Heart right ventricle (tissue), 16 donors: Measurements from ENCODE around the gene CCDC18. TPM values are rescaled to one million over a fixed set of nuclear protein-coding genes. Genes with fewer than 3 reads are reported as not detected.

Experiments used
- ATAC-seq, 8 donors: fragments of 200-7000 bp; cut with Tn5 transposase; one replicate each; pipeline ENCODE4 v1.9.1; 2020; ENCODE audit warnings: mild to moderate bottlenecking in 8 of 8, moderate library complexity in 8 of 8, moderate number of reproducible peaks in 1 of 8
- DNase-seq, 2 donors: peaks; one replicate each; pipeline ENCODE4 v3.0.0-alpha.2; 2020
- H3K27ac ChIP-seq, 10 donors: fragments of 200-600 bp; sonication (generic) in 2 of 10; one replicate each; pipeline versions ENCODE4 v1.5.0 to v1.8.0; 2020 to 2022; ENCODE audit warnings: mild to moderate bottlenecking in 3 of 10
- H3K27me3 ChIP-seq, 7 donors: fragments of 200-600 bp; one replicate each; pipeline ENCODE4 v1.8.0; 2021 to 2022; ENCODE audit warnings: mild to moderate bottlenecking in 2 of 7
- H3K36me3 ChIP-seq, 9 donors: fragments of 200-600 bp; sonication (generic) in 1 of 9; one replicate each; pipeline versions ENCODE4 v1.5.0 to v1.8.0; 2020 to 2022; ENCODE audit warnings: mild to moderate bottlenecking in 2 of 9
- H3K4me1 ChIP-seq, 9 donors: fragments of 200-600 bp; sonication (generic) in 1 of 9; one replicate each; pipeline versions ENCODE4 v1.5.0 to v1.8.0; 2020 to 2022; ENCODE audit warnings: mild to moderate bottlenecking in 4 of 9
- H3K4me3 ChIP-seq, 10 donors: fragments of 200-600 bp; sonication (generic) in 2 of 10; one replicate each; pipeline versions ENCODE4 v1.5.0 to v1.8.0; 2020 to 2022; ENCODE audit warnings: mild to moderate bottlenecking in 7 of 10, moderate library complexity in 2 of 10
- H3K9me3 ChIP-seq, 11 donors: fragments of 200-600 bp in 10 of 11; sonication (generic) in 2 of 11; one replicate each; pipeline versions ENCODE4 v1.5.0 to v1.8.0; 2013 to 2022; ENCODE audit warnings: mild to moderate bottlenecking in 2 of 11, control low read depth in 1 of 11, moderate library complexity in 1 of 11
- CTCF ChIP-seq, 9 donors: fragments of 200-600 bp; sonication (generic) in 2 of 9; IDR thresholded peaks; one replicate each; pipeline versions ENCODE4 v1.5.0 to v1.8.0; 2021 to 2022; ENCODE audit warnings: antibody characterized with exemption in 9 of 9, mild to moderate bottlenecking in 5 of 9, moderate library complexity in 1 of 9
- WGBS, 2 donors: extraction: QIAGEN DNeasy Blood & Tissue Kit; methylation state at CpG; one replicate each; pipeline ENCODE4 v1.1.7; 2013; ENCODE audit warnings: inconsistent platforms in 1 of 2; 5-methylcytosine and 5-hydroxymethylcytosine counted together
- intact Hi-C, 10 donors: fragments of 100-400 bp; cut with DNase I; formaldehyde crosslinking; loops; one replicate each; pipeline versions ENCODE4 v1.11.1 to v1.14.2; 2022
- polyA plus RNA-seq, 2 donors: library from polyadenylated mRNA; stranded (reverse); fragments of 200-250 nt; gene quantifications; one replicate each; pipeline ENCODE4 v1.2.3, GENCODE V29; 2013
- total RNA-seq, 10 donors: library from RNA; stranded (reverse); fragmentation: NEBNext Ultra II Directional in 3 of 10; extraction: Animal tissue kit (Norgen Biotek cat#: 25700) in 3 of 10; gene quantifications; one replicate each; pipeline versions ENCODE4 v1.2.1 to v1.2.4, GENCODE V29; 2021 to 2023
- donor health status: Arrhythmogenic right ventricular cardiomyopathy.
- donor health status: ischemic (EF 13 %, LVEDD 7.1; RV severe dilation, severe dysfunction).
- donor health status: healthy with polysubstance abuse.
- donor health status: DM: no; HTN: yes; CAD: no.
- donor health status: DM: no; HTN: no; CAD: no.
- donor health status: ischemic (EF 25% LVEDD 6.9; RV normal size, moderate dysfunction).
- donor health status: ischemic (EF 25% LVEDD 5.7; RV mildly dilated, moderate dysfunction).
- donor health status: healthy.
- donor health status: DM: yes; HTN: yes; CAD: no.
- donor health status: Ischemic cardiomyopathy.
- donor health status: ischemic (EF 35%, LVEDD 5.7; RV mildly dilated, moderate dysfunction).
- donor health status: nonischemic (EF 11% LVEDD 7.7; RV severe dilation, severe dysfunction).
- donor health status: DM: yes; HTN: yes; CAD: no.
- donor health status: PGD.
- donor health status: ischemic (EF 29% LVEDD 5.4; RV normal size, mild dysfunction).
- donor health status: nonischemic (EF 23%, LVEDD 6.1; RV moderate dilation, normal function).

CCDC18 gene
- total and polyA plus RNA-seq, 12 donors, result 1.4 to 6.8 (median 3.0) TPM

- intact Hi-C loops, result no loop called here
Observed at GRCh38 chr1:93196591-93196990, 16.1 kb downstream of the CCDC18 start.

DNA sequence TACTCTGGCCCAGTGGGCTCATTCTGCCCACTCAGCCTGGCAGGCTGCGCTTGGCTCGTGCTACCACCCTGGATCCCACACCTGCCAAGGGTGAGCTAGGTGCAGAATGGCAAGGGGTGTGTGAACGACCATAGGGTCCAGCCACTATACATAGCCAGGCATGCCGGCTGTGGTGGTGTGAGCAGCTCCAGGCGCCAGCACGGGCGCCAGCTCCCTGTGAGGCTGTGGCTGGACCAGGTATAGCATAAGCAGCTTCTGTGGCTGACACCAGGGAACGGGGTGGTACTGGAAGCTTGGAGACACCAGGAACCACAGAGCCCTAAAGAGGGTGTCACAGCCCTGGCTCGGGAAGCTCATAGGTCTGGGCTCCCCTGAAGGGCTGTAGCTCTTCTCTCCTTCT, 18.6 kb downstream of the CCDC18 start:
- Histone ChIP-seq H3K4me1 (no peaks in the 10 kb centered on the region), H3K9me3 (no peaks in the 10 kb centered on the region), H3K27me3 (no peaks in the 10 kb centered on the region), H3K36me3 (peaks cover 0 to 63% (median 0%) of the 10 kb centered on the region in 9 donors), H3K4me3 (no peak overlapping the region), H3K27ac (no peak overlapping the region)
- ATAC-seq (no peak), DNase-seq (no peak)
- 98% methylated on average over 9 of the region's 9 CpGs for WGBS, 2 donors
- no peak for TF ChIP-seq CTCF (IDR thresholded peaks at IDR 0.05)
- intact Hi-C loops, result no loop called here

More at GRCh38 chr1:93196591-93196990, 16.1 kb downstream of the CCDC18 start:
- Histone ChIP-seq H3K27me3 (no peaks in the 10 kb centered on the region), H3K4me1 (no peaks in the 10 kb centered on the region), H3K27ac (no peak overlapping the region), H3K4me3 (no peak overlapping the region), H3K36me3 (peaks cover 0 to 54% (median 0%) of the 10 kb centered on the region in 9 donors), H3K9me3 (no peaks in the 10 kb centered on the region)
- WGBS, 2 donors, result 78 to 81% methylated on average over 1 of the region's 1 CpG
- no peak for TF ChIP-seq CTCF (IDR thresholded peaks at IDR 0.05)
- DNase-seq (no peak), ATAC-seq (no peak)

GRCh38 chr1:93200086-93200620, 19.6 kb downstream of the CCDC18 start:
- Histone ChIP-seq H3K36me3 (peaks cover 0 to 60% (median 0%) of the 10 kb centered on the region in 9 donors), H3K4me1 (no peaks in the 10 kb centered on the region), H3K27ac (no peak overlapping the region), H3K9me3 (no peaks in the 10 kb centered on the region), H3K27me3 (no peaks in the 10 kb centered on the region), H3K4me3 (no peak overlapping the region)
- ATAC-seq, result no peak
- 98% methylated on average over 6 of the region's 6 CpGs for WGBS, 2 donors
- no peak for DNase-seq
- intact Hi-C loops, result no loop called here
- no peak for TF ChIP-seq CTCF (IDR thresholded peaks at IDR 0.05)

- H3K27me3 ChIP-seq, result no peaks in the 10 kb centered on the region
- H3K27ac ChIP-seq, result no peak overlapping the region
- ATAC-seq (no peak), DNase-seq (no peak)
- TF ChIP-seq CTCF (IDR thresholded peaks at IDR 0.05), result no peak
- H3K36me3 ChIP-seq, result peaks cover 0 to 57% (median 0%) of the 10 kb centered on the region in 9 donors
- H3K4me3 ChIP-seq, result no peak overlapping the region
- no peaks in the 10 kb centered on the region for H3K4me1 ChIP-seq
- no peaks in the 10 kb centered on the region for H3K9me3 ChIP-seq
- intact Hi-C loops, result no loop called here
- WGBS, 2 donors, result 95 to 98% methylated on average over 4 of the region's 4 CpGs
Observed at GRCh38 chr1:93200714-93201113, 20.2 kb downstream of the CCDC18 start.
